ENCODE measurements around the gene PXDN. TPM values are rescaled to one million over a fixed set of nuclear protein-coding genes. Genes with fewer than 3 reads are reported as not detected.

PXDN gene
- polyA plus RNA-seq, 3 donors from 2014 or later: 0.93 to 1.0 TPM; not detected in 1

GRCh38 chr2:1673160-1673944 lies 71.0 kb downstream of the PXDN start:
- no peaks in the 10 kb centered on the region for H3K9me3 Mint-ChIP-seq
- H3K4me3 Mint-ChIP-seq: no peak overlapping the region
- H3K4me1 Mint-ChIP-seq: no peaks in the 10 kb centered on the region
- DNase-seq: no peak
- H3K36me3 Mint-ChIP-seq: no peaks in the 10 kb centered on the region
- H3K27ac Mint-ChIP-seq: no peak overlapping the region
- H3K27me3 Mint-ChIP-seq (ENCODE audit: low read depth in 3 of 3): peaks cover 0 to 5% (median 0%) of the 10 kb centered on the region in 3 donors

- Mint-ChIP-seq H3K36me3 (no peaks in the 10 kb centered on the region), H3K27me3 (ENCODE audit: low read depth in 3 of 3) (peaks cover 0 to 3% (median 0%) of the 10 kb centered on the region in 3 donors), H3K4me3 (no peak overlapping the region), H3K27ac (no peak overlapping the region), H3K9me3 (no peaks in the 10 kb centered on the region), H3K4me1 (no peaks in the 10 kb centered on the region)
- no peak for DNase-seq
These were observed 71.6 kb downstream of the PXDN start for GRCh38 chr2:1672738-1673137.

- Mint-ChIP-seq H3K4me1 (no peaks in the 10 kb centered on the region), H3K9me3 (no peaks in the 10 kb centered on the region), H3K27ac (no peak overlapping the region), H3K27me3 (ENCODE audit: low read depth in 3 of 3) (peaks cover 0 to 4% (median 0%) of the 10 kb centered on the region in 3 donors), H3K36me3 (no peaks in the 10 kb centered on the region), H3K4me3 (no peak overlapping the region)
- no peak for DNase-seq
These were observed 72.4 kb downstream of the PXDN start for GRCh38 chr2:1671916-1672315.

GRCh38 chr2:1670636-1671035 lies 73.7 kb downstream of the PXDN start:
- H3K27me3 Mint-ChIP-seq (ENCODE audit: low read depth in 3 of 3): peaks cover 0 to 4% (median 3%) of the 10 kb centered on the region in 3 donors
- no peaks in the 10 kb centered on the region for H3K36me3 Mint-ChIP-seq
- H3K4me3 Mint-ChIP-seq: no peak overlapping the region
- H3K4me1 Mint-ChIP-seq: no peaks in the 10 kb centered on the region
- no peaks in the 10 kb centered on the region for H3K9me3 Mint-ChIP-seq
- H3K27ac Mint-ChIP-seq: no peak overlapping the region
- DNase-seq: no peak

GRCh38 chr2:1665761-1666505 lies 78.4 kb downstream of the PXDN start:
- no peaks in the 10 kb centered on the region for H3K9me3 Mint-ChIP-seq
- H3K4me1 Mint-ChIP-seq: no peaks in the 10 kb centered on the region
- H3K4me3 Mint-ChIP-seq: no peak overlapping the region
- H3K36me3 Mint-ChIP-seq: no peaks in the 10 kb centered on the region
- no peak overlapping the region for H3K27ac Mint-ChIP-seq
- H3K27me3 Mint-ChIP-seq (ENCODE audit: low read depth in 3 of 3): peaks cover 0 to 6% (median 4%) of the 10 kb centered on the region in 3 donors
- DNase-seq: no peak

- no peaks in the 10 kb centered on the region for H3K9me3 Mint-ChIP-seq
- no peak overlapping the region for H3K27ac Mint-ChIP-seq
- no peaks in the 10 kb centered on the region for H3K4me1 Mint-ChIP-seq
- no peak overlapping the region for H3K4me3 Mint-ChIP-seq
- H3K36me3 Mint-ChIP-seq: no peaks in the 10 kb centered on the region
- DNase-seq: no peak
- H3K27me3 Mint-ChIP-seq (ENCODE audit: low read depth in 3 of 3): peaks cover 0 to 6% (median 3%) of the 10 kb centered on the region in 3 donors
These were observed 79.6 kb downstream of the PXDN start for GRCh38 chr2:1664698-1665097.

GRCh38 chr2:1664076-1664605 lies 80.2 kb downstream of the PXDN start:
- Mint-ChIP-seq H3K4me3 (no peak overlapping the region), H3K36me3 (no peaks in the 10 kb centered on the region), H3K4me1 (no peaks in the 10 kb centered on the region), H3K27me3 (ENCODE audit: low read depth in 3 of 3) (peaks cover 0 to 6% (median 3%) of the 10 kb centered on the region in 3 donors), H3K27ac (no peak overlapping the region), H3K9me3 (no peaks in the 10 kb centered on the region)
- DNase-seq: no peak

GRCh38 chr2:1663621-1664020 lies 80.7 kb downstream of the PXDN start:
- no peaks in the 10 kb centered on the region for H3K4me1 Mint-ChIP-seq
- no peaks in the 10 kb centered on the region for H3K9me3 Mint-ChIP-seq
- H3K36me3 Mint-ChIP-seq: no peaks in the 10 kb centered on the region
- no peak overlapping the region for H3K4me3 Mint-ChIP-seq
- H3K27ac Mint-ChIP-seq: no peak overlapping the region
- H3K27me3 Mint-ChIP-seq (ENCODE audit: low read depth in 3 of 3): peaks cover 0 to 8% (median 1%) of the 10 kb centered on the region in 3 donors
- DNase-seq: no peak

GRCh38 chr2:1662606-1663180 lies 81.6 kb downstream of the PXDN start:
- H3K27me3 Mint-ChIP-seq (ENCODE audit: low read depth in 3 of 3): peaks cover 0 to 10% (median 2%) of the 10 kb centered on the region in 3 donors
- H3K9me3 Mint-ChIP-seq: no peaks in the 10 kb centered on the region
- H3K4me3 Mint-ChIP-seq: no peak overlapping the region
- H3K36me3 Mint-ChIP-seq: no peaks in the 10 kb centered on the region
- no peaks in the 10 kb centered on the region for H3K4me1 Mint-ChIP-seq
- DNase-seq: no peak
- H3K27ac Mint-ChIP-seq: no peak overlapping the region

GRCh38 chr2:1661891-1662605 lies 82.3 kb downstream of the PXDN start:
- DNase-seq: no peak
- H3K4me3 Mint-ChIP-seq: no peak overlapping the region
- H3K4me1 Mint-ChIP-seq: no peaks in the 10 kb centered on the region

GRCh38 chr2:1660656-1661640 lies 83.4 kb downstream of the PXDN start:
- H3K36me3 Mint-ChIP-seq: no peaks in the 10 kb centered on the region
- H3K27ac Mint-ChIP-seq: no peak overlapping the region
- H3K4me3 Mint-ChIP-seq: no peak overlapping the region
- no peak for DNase-seq
- no peaks in the 10 kb centered on the region for H3K4me1 Mint-ChIP-seq
- H3K27me3 Mint-ChIP-seq (ENCODE audit: low read depth in 3 of 3): peaks cover 0 to 10% (median 1%) of the 10 kb centered on the region in 3 donors
- H3K9me3 Mint-ChIP-seq: no peaks in the 10 kb centered on the region

More at GRCh38 chr2:1661891-1662605, 82.3 kb downstream of the PXDN start:
- Mint-ChIP-seq H3K27me3 (ENCODE audit: low read depth in 3 of 3) (peaks cover 0 to 10% (median 1%) of the 10 kb centered on the region in 3 donors), H3K27ac (no peak overlapping the region), H3K36me3 (no peaks in the 10 kb centered on the region), H3K9me3 (no peaks in the 10 kb centered on the region)

GRCh38 chr2:1659951-1660565 lies 84.3 kb downstream of the PXDN start:
- no peaks in the 10 kb centered on the region for H3K36me3 Mint-ChIP-seq
- no peak overlapping the region for H3K4me3 Mint-ChIP-seq
- H3K4me1 Mint-ChIP-seq: no peaks in the 10 kb centered on the region
- H3K27me3 Mint-ChIP-seq (ENCODE audit: low read depth in 3 of 3): peaks cover 0 to 6% (median 1%) of the 10 kb centered on the region in 3 donors
- no peak overlapping the region for H3K27ac Mint-ChIP-seq
- H3K9me3 Mint-ChIP-seq: no peaks in the 10 kb centered on the region
- DNase-seq: no peak

Measured in immature natural killer cell (primary cell).